Fibroblast of lung (primary cell): Measurements from ENCODE around the gene NPPC.

ENCODE experiments used
- CTCF ChIP-seq, 2 donors: IDR thresholded peaks in 1 of 2; conservative IDR thresholded peaks in 1 of 2; 1 replicate in 1 of 2; 2 replicates in 1 of 2; pipeline ENCODE4 v1.5.1; 2011 to 2012; ENCODE audit warnings: low read length in 2 of 2, control low read depth in 1 of 2, inconsistent platforms in 1 of 2, low read depth in 1 of 2, mild to moderate bottlenecking in 1 of 2
- EZH2 ChIP-seq: IDR thresholded peaks from 2 replicates; pipeline ENCODE4 v1.5.1; 2012; ENCODE audit warnings: low read length, control low read depth, mild to moderate bottlenecking; ENCODE audit errors: missing control alignments

GRCh38 chr2:231934441-231935206 is 8.4 kb upstream of the NPPC start:
- TF ChIP-seq CTCF (conservative IDR thresholded peaks at IDR 0.05 in 1 of 2, IDR thresholded peaks at IDR 0.05 in 1 of 2; ENCODE audit: low read depth in 1 of 2, low read length in 2 of 2) = no peak
- no peak for TF ChIP-seq EZH2
